ENCODE data around the gene VWA5B1.

- TF ChIP-seq, protein P1, sequence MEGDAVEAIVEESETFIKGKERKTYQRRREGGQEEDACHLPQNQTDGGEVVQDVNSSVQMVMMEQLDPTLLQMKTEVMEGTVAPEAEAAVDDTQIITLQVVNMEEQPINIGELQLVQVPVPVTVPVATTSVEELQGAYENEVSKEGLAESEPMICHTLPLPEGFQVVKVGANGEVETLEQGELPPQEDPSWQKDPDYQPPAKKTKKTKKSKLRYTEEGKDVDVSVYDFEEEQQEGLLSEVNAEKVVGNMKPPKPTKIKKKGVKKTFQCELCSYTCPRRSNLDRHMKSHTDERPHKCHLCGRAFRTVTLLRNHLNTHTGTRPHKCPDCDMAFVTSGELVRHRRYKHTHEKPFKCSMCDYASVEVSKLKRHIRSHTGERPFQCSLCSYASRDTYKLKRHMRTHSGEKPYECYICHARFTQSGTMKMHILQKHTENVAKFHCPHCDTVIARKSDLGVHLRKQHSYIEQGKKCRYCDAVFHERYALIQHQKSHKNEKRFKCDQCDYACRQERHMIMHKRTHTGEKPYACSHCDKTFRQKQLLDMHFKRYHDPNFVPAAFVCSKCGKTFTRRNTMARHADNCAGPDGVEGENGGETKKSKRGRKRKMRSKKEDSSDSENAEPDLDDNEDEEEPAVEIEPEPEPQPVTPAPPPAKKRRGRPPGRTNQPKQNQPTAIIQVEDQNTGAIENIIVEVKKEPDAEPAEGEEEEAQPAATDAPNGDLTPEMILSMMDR (conservative IDR thresholded peaks at IDR 0.05; ENCODE audit: low read depth in 2 of 2) = no peak
- TF ChIP-seq EZH2 (IDR thresholded peaks at IDR 0.05; ENCODE audit: low read depth, unreplicated experiment) (no peak), EZH2phosphoT487 (IDR thresholded peaks at IDR 0.05; ENCODE audit: unreplicated experiment) (no peak), POLR2AphosphoS5 (IDR thresholded peaks at IDR 0.05; ENCODE audit: low read depth) (no peak), CREB1 (CRISPR knock-in tag; IDR thresholded peaks at IDR 0.05; ENCODE audit: low read depth) (no peak), REST (IDR thresholded peaks at IDR 0.05; ENCODE audit: unreplicated experiment) (no peak), ZNF114 (CRISPR knock-in tag; IDR thresholded peaks at IDR 0.05) (no peak), JUNB (IDR thresholded peaks at IDR 0.05; ENCODE audit: unreplicated experiment) (no peak), NANOG (IDR thresholded peaks at IDR 0.05; ENCODE audit: borderline replicate concordance) (no peak), ZNF331 (CRISPR knock-in tag; IDR thresholded peaks at IDR 0.05; ENCODE audit: low read depth) (no peak), STAT1 (IDR thresholded peaks at IDR 0.05; ENCODE audit: unreplicated experiment) (no peak)
- TF ChIP-seq, protein P2, sequence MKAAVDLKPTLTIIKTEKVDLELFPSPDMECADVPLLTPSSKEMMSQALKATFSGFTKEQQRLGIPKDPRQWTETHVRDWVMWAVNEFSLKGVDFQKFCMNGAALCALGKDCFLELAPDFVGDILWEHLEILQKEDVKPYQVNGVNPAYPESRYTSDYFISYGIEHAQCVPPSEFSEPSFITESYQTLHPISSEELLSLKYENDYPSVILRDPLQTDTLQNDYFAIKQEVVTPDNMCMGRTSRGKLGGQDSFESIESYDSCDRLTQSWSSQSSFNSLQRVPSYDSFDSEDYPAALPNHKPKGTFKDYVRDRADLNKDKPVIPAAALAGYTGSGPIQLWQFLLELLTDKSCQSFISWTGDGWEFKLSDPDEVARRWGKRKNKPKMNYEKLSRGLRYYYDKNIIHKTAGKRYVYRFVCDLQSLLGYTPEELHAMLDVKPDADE (IDR thresholded peaks at IDR 0.05) = no peak
Observed at GRCh38 chr1:20362856-20363255, 72.2 kb downstream of the VWA5B1 start.

Measured in GM23338 (cell line).